Inferior parietal cortex (tissue), 1 donor: ENCODE results near the gene B9D2.
"Not testable (repeated sequence)": the region's sequence is repeated elsewhere in the genome, so short reads cannot be mapped to it uniquely, and the experiment has no call there.

Experiments
- DNase-seq: peaks from one replicate; pipeline ENCODE4 v3.0.0-alpha.2; 2016; ENCODE audit errors: extremely low spot score

The B9D2 gene

GRCh38 chr19:41363753-41364523, at the start of gene B9D2:
B9D2 (minus strand) TSS chr19:41364149; CDS start chr19:41363519, 630 bp downstream.
- peak; percentile 98 for DNase-seq

GRCh38 chr19:41412953-41413352, 49.0 kb upstream of the B9D2 start:
- DNase-seq, result no peak

- peak; percentile 57 for DNase-seq
Observed at GRCh38 chr19:41411968-41412265, 48.0 kb upstream of the B9D2 start.

GRCh38 chr19:41411100-41411967, 47.4 kb upstream of the B9D2 start:
- no peak for DNase-seq

- DNase-seq, result no peak
Observed at GRCh38 chr19:41410336-41411054, 46.5 kb upstream of the B9D2 start.

GRCh38 chr19:41409288-41409687, 45.3 kb upstream of the B9D2 start:
- DNase-seq, result no peak

GRCh38 chr19:41408846-41409245, 44.9 kb upstream of the B9D2 start:
- DNase-seq, result not testable (repeated sequence)

GRCh38 chr19:41408256-41408655, 44.3 kb upstream of the B9D2 start:
- no peak for DNase-seq

GRCh38 chr19:41407271-41407670, 43.3 kb upstream of the B9D2 start:
- no peak for DNase-seq

- DNase-seq, result no peak
Observed at GRCh38 chr19:41405776-41406175, 41.8 kb upstream of the B9D2 start.

- no peak for DNase-seq
Observed at GRCh38 chr19:41403181-41403970, 39.4 kb upstream of the B9D2 start.

GRCh38 chr19:41402010-41402409, 38.1 kb upstream of the B9D2 start:
- DNase-seq, result no peak

- DNase-seq, result no peak
Observed at GRCh38 chr19:41401483-41401882, 37.5 kb upstream of the B9D2 start.

- no peak for DNase-seq
Observed at GRCh38 chr19:41399525-41399924, 35.6 kb upstream of the B9D2 start.

- DNase-seq, result no peak
Observed at GRCh38 chr19:41399091-41399490, 35.1 kb upstream of the B9D2 start.

- no peak for DNase-seq
Observed at GRCh38 chr19:41398598-41398997, 34.6 kb upstream of the B9D2 start.

GRCh38 chr19:41398050-41398418, 34.1 kb upstream of the B9D2 start:
- no peak for DNase-seq

- DNase-seq, result peak; percentile 100
Observed at GRCh38 chr19:41397086-41398049, 33.4 kb upstream of the B9D2 start, which contains the start of the genes BCKDHA and EXOSC5. BCKDHA (plus strand) TSS chr19:41397818; CDS start chr19:41397828, 10 bp downstream. EXOSC5 (minus strand) TSS chr19:41397359; CDS start chr19:41397328, 31 bp downstream.

- DNase-seq, result no peak
Observed at GRCh38 chr19:41395355-41395754, 31.4 kb upstream of the B9D2 start.

GRCh38 chr19:41392775-41393174, 28.8 kb upstream of the B9D2 start:
- DNase-seq, result no peak
